Stimulated activated CD8-positive, alpha-beta memory T cell treated with anti-CD3 and anti-CD28 coated beads, Interleukin-2, amount 100 ng/mL, for 1 hour (primary cell): ENCODE results near the gene UGCG.
"Not testable (repeated sequence)": the region's sequence is repeated elsewhere in the genome, so short reads cannot be mapped to it uniquely, and the experiment has no call there.

Source experiments
- DNase-seq, 2 donors: peaks; one replicate each; pipeline ENCODE4 v3.0.0-alpha.2; 2020; ENCODE audit warnings: low read depth in 2 of 2

The UGCG gene

GRCh38 chr9:111895996-111896941, at the start of gene UGCG:
TSS of gene UGCG (plus strand) at chr9:111896814. CDS start at chr9:111897216, 402 bp downstream.
- peak; percentile 73 to 78 for DNase-seq

GRCh38 chr9:111851553-111851952, 45.1 kb upstream of the UGCG start:
- DNase-seq: no peak

GRCh38 chr9:111852291-111852690, 44.3 kb upstream of the UGCG start:
- no peak for DNase-seq

GRCh38 chr9:111853450-111853827, 43.2 kb upstream of the UGCG start:
- no peak for DNase-seq

GRCh38 chr9:111854799-111855198, 41.8 kb upstream of the UGCG start:
- no peak for DNase-seq

- no peak for DNase-seq
These were observed 38.9 kb upstream of the UGCG start for GRCh38 chr9:111857555-111858211.

- DNase-seq: no peak
These were observed 36.2 kb upstream of the UGCG start for GRCh38 chr9:111860443-111860842.

- DNase-seq: no peak
These were observed 33.0 kb upstream of the UGCG start for GRCh38 chr9:111863636-111864035.

GRCh38 chr9:111866976-111867375, 29.6 kb upstream of the UGCG start:
- no peak for DNase-seq

- no peak for DNase-seq
These were observed 28.1 kb upstream of the UGCG start for GRCh38 chr9:111868475-111868874.

- DNase-seq: no peak
These were observed 25.7 kb upstream of the UGCG start for GRCh38 chr9:111870774-111871498.

GRCh38 chr9:111871499-111871855, 25.1 kb upstream of the UGCG start:
- no peak for DNase-seq

- no peak for DNase-seq
These were observed 23.7 kb upstream of the UGCG start for GRCh38 chr9:111872886-111873285.

- DNase-seq: no peak
These were observed 22.7 kb upstream of the UGCG start for GRCh38 chr9:111873901-111874300.

GRCh38 chr9:111874500-111874899, 22.1 kb upstream of the UGCG start:
- DNase-seq: no peak

- DNase-seq: not testable (repeated sequence)
These were observed 21.3 kb upstream of the UGCG start for GRCh38 chr9:111875291-111875690.

GRCh38 chr9:111875691-111876090, 20.9 kb upstream of the UGCG start:
- not testable (repeated sequence) for DNase-seq

GRCh38 chr9:111876179-111876578, 20.4 kb upstream of the UGCG start:
- no peak for DNase-seq

- no peak for DNase-seq
These were observed 19.2 kb upstream of the UGCG start for GRCh38 chr9:111877420-111877819.

GRCh38 chr9:111878946-111879345, 17.7 kb upstream of the UGCG start:
- no peak for DNase-seq

GRCh38 chr9:111886983-111887718, 9.5 kb upstream of the UGCG start:
- DNase-seq: no peak

GRCh38 chr9:111890334-111890733, 6.3 kb upstream of the UGCG start:
- DNase-seq: no peak
